ENCODE results near the gene E4F1. TPM values are rescaled to one million over a fixed set of nuclear protein-coding genes. Genes with fewer than 3 reads are reported as not detected.

Gene E4F1
- total and polyA plus RNA-seq, 8 donors = 8.7 to 48.4 (median 9.9) TPM

- no peaks in the 10 kb centered on the region for H3K27me3 ChIP-seq
- peak within 1 kb of the TSS; percentile 86 to 98 (median 92) for H3K27ac ChIP-seq
- intact Hi-C loops (cut with DNase I) = no loop called here
- no peak for TF ChIP-seq CTCF (IDR thresholded peaks at IDR 0.05)
- 1% methylated on average over 26 to 48 of the region's 48 CpGs for WGBS, 2 donors
- no peaks in the 10 kb centered on the region for H3K36me3 ChIP-seq
- ATAC-seq (peak in 3 of 4 donors; percentile 89 to 94 (median 89)), FAIRE-seq (no peak), DNase-seq (no peak)
- H3K4me3 ChIP-seq = peak within 1 kb of the TSS; percentile 66 to 92 (median 76)
- peaks cover 12 to 22% (median 18%) of the 10 kb centered on the region in 3 donors for H3K4me1 ChIP-seq
- no peaks in the 10 kb centered on the region for H3K9me3 ChIP-seq
Observed at GRCh38 chr16:2214719-2214968, 8.7 kb upstream of the E4F1 start, which contains the start of gene PGP. Gene PGP, minus strand, starts transcription at chr16:2214840. Its CDS starts 63 bp downstream, at chr16:2214777.

- intact Hi-C loops (cut with DNase I) = no loop called here
- WGBS, 2 donors = 94 to 98% methylated on average over 4 of the region's 4 CpGs
- no peaks in the 10 kb centered on the region for H3K36me3 ChIP-seq
- no peaks in the 10 kb centered on the region for H3K9me3 ChIP-seq
- no peak overlapping the region for H3K27ac ChIP-seq
- H3K27me3 ChIP-seq = no peaks in the 10 kb centered on the region
- DNase-seq = no peak
- peaks cover 12 to 22% (median 18%) of the 10 kb centered on the region in 3 donors for H3K4me1 ChIP-seq
- ATAC-seq = no peak
- no peak for FAIRE-seq
- no peak for TF ChIP-seq CTCF (IDR thresholded peaks at IDR 0.05)
- H3K4me3 ChIP-seq = no peak overlapping the region
Observed at GRCh38 chr16:2216330-2216729, 7.1 kb upstream of the E4F1 start.

- no peak for FAIRE-seq
- Histone ChIP-seq H3K4me1 (peaks cover 6 to 11% (median 10%) of the 10 kb centered on the region in 3 donors), H3K36me3 (peaks cover 0 to 3% (median 0%) of the 10 kb centered on the region in 3 donors), H3K27me3 (no peaks in the 10 kb centered on the region), H3K4me3 (peak overlapping the region; percentile 88 to 98 (median 94)), H3K9me3 (no peaks in the 10 kb centered on the region), H3K27ac (peak overlapping the region; percentile 57 to 72 (median 68))
- intact Hi-C loops (cut with DNase I) = no loop called here
- TF ChIP-seq CTCF (IDR thresholded peaks at IDR 0.05) = no peak
- peak in 5 of 6 donors; percentile 54 to 87 (median 65) for DNase-seq
- 2 to 3% methylated on average over 20 to 22 of the region's 22 CpGs for WGBS, 2 donors
- peak; percentile 45 to 71 (median 61) for ATAC-seq
Observed at GRCh38 chr16:2223942-2224486, 623 bp downstream of the E4F1 start.

- peaks cover 0 to 14% (median 6%) of the 10 kb centered on the region in 3 donors for H3K36me3 ChIP-seq
- no peak overlapping the region for H3K4me3 ChIP-seq
- no peaks in the 10 kb centered on the region for H3K9me3 ChIP-seq
- DNase-seq (no peak), FAIRE-seq (no peak), ATAC-seq (no peak)
- WGBS, 2 donors = 38 to 47% methylated on average over 9 of the region's 9 CpGs
- H3K27ac ChIP-seq = no peak overlapping the region
- no peaks in the 10 kb centered on the region for H3K27me3 ChIP-seq
- H3K4me1 ChIP-seq = peaks cover 6 to 11% (median 10%) of the 10 kb centered on the region in 3 donors
- no peak for TF ChIP-seq CTCF (IDR thresholded peaks at IDR 0.05)
- intact Hi-C loops (cut with DNase I) = no loop called here
Observed at GRCh38 chr16:2226245-2226793, 2.9 kb downstream of the E4F1 start.

GRCh38 chr16:2226918-2227317, 3.5 kb downstream of the E4F1 start:
- 89% methylated on average over 6 of the region's 6 CpGs for WGBS, 2 donors
- FAIRE-seq = no peak
- H3K4me1 ChIP-seq = peaks cover 6 to 11% (median 10%) of the 10 kb centered on the region in 3 donors
- no peak for ATAC-seq
- TF ChIP-seq CTCF (IDR thresholded peaks at IDR 0.05) = no peak
- H3K36me3 ChIP-seq = peaks cover 0 to 20% (median 6%) of the 10 kb centered on the region in 3 donors
- H3K27me3 ChIP-seq = no peaks in the 10 kb centered on the region
- intact Hi-C loops (cut with DNase I) = no loop called here
- no peak overlapping the region for H3K4me3 ChIP-seq
- H3K9me3 ChIP-seq = no peaks in the 10 kb centered on the region
- no peak overlapping the region for H3K27ac ChIP-seq
- DNase-seq = no peak

All from pancreas (tissue), 10 donors.